HepG2 (cell line): Measurements from ENCODE around the gene GATD1. TPM values are rescaled to one million over a fixed set of nuclear protein-coding genes. Genes with fewer than 3 reads are reported as not detected.

Experiments used
- ASH2L ChIP-seq: fragments of 300-600, 200-600 bp; sonication (generic); IDR thresholded peaks from 2 replicates; pipeline ENCODE4 v1.7.0; 2017; ENCODE audit warnings: low read depth, mild to moderate bottlenecking, moderate library complexity, mixed read lengths, low read length; ENCODE audit not compliant: insufficient read length
- CSRNP2 ChIP-seq: sonication (generic); formaldehyde crosslinking; conservative IDR thresholded peaks from 2 replicates; pipeline ENCODE4 v1.8.0; 2022; ENCODE audit warnings: low read depth, missing genetic modification reagents
- HOXA3 ChIP-seq: sonication (generic); formaldehyde crosslinking; IDR thresholded peaks from 2 replicates; pipeline ENCODE4 v1.5.0; 2020; ENCODE audit warnings: missing genetic modification reagents
- ISX ChIP-seq: sonication (generic); formaldehyde crosslinking; conservative IDR thresholded peaks from 2 replicates; pipeline ENCODE4 v1.5.0; 2020; ENCODE audit warnings: missing genetic modification reagents
- KMT2B ChIP-seq: IDR thresholded peaks from 2 replicates; pipeline ENCODE4 v1.6.1; 2016; ENCODE audit warnings: missing genetic modification reagents, missing compliant biosample characterization
- LCORL ChIP-seq, 2 experiments: fragments of 450-650 bp in 1 of 2; sonication (generic) in 1 of 2; formaldehyde crosslinking in 1 of 2; IDR thresholded peaks; 2 replicates each; pipeline versions ENCODE4 v1.5.0 to v1.6.1; 2017 to 2020; ENCODE audit warnings: antibody characterized with exemption in 1 of 2, missing genetic modification reagents in 1 of 2
- POLR2AphosphoS5 ChIP-seq: IDR thresholded peaks from 2 replicates; pipeline ENCODE4 v1.6.1; 2012; ENCODE audit warnings: low read depth, low read length
- SATB2 ChIP-seq: sonication (generic); formaldehyde crosslinking; IDR thresholded peaks from 2 replicates; pipeline ENCODE4 v1.5.0; 2020; ENCODE audit warnings: missing genetic modification reagents
- SKIL ChIP-seq: sonication (generic); formaldehyde crosslinking; IDR thresholded peaks from 2 replicates; pipeline ENCODE4 v1.8.0; 2022; ENCODE audit warnings: missing genetic modification reagents, mild to moderate bottlenecking, moderate library complexity, borderline replicate concordance
- THRA ChIP-seq: sonication (generic); formaldehyde crosslinking; IDR thresholded peaks from 2 replicates; pipeline ENCODE4 v1.4.0; 2020; ENCODE audit warnings: missing genetic modification reagents, borderline replicate concordance
- ZBTB1 ChIP-seq: sonication (generic); formaldehyde crosslinking; IDR thresholded peaks from 2 replicates; pipeline ENCODE4 v1.4.0; 2020; ENCODE audit warnings: missing genetic modification reagents, borderline replicate concordance
- ZBTB20 ChIP-seq: sonication (generic); formaldehyde crosslinking; IDR thresholded peaks from 2 replicates; pipeline ENCODE4 v1.8.1; 2023; ENCODE audit warnings: missing genetic modification reagents, low read depth, mild to moderate bottlenecking, borderline replicate concordance
- ZBTB43 ChIP-seq: sonication (generic); formaldehyde crosslinking; conservative IDR thresholded peaks from 2 replicates; pipeline ENCODE4 v1.4.0; 2020; ENCODE audit warnings: missing genetic modification reagents
- ZMAT5 ChIP-seq: sonication (generic); formaldehyde crosslinking; IDR thresholded peaks from 2 replicates; pipeline ENCODE4 v1.5.0; 2020; ENCODE audit warnings: mild to moderate bottlenecking, low read depth, missing genetic modification reagents, borderline replicate concordance
- ZNF138 ChIP-seq: sonication (generic); formaldehyde crosslinking; IDR thresholded peaks from 2 replicates; pipeline ENCODE4 v1.5.0; 2020; ENCODE audit warnings: mild to moderate bottlenecking, low read depth, missing genetic modification reagents
- ZNF224 ChIP-seq: sonication (generic); formaldehyde crosslinking; IDR thresholded peaks from 2 replicates; pipeline ENCODE4 v1.5.0; 2020; ENCODE audit warnings: mild to moderate bottlenecking, missing genetic modification reagents
- ZNF468 ChIP-seq: sonication (generic); formaldehyde crosslinking; IDR thresholded peaks from 2 replicates; pipeline ENCODE4 v1.8.0; 2022; ENCODE audit warnings: mild to moderate bottlenecking, moderate library complexity, missing genetic modification reagents
- ZNF75D ChIP-seq: sonication (generic); formaldehyde crosslinking; IDR thresholded peaks from 2 replicates; pipeline ENCODE4 v1.8.1; 2023; ENCODE audit warnings: missing genetic modification reagents, mild to moderate bottlenecking, borderline replicate concordance
- ZSCAN30 ChIP-seq: sonication (generic); formaldehyde crosslinking; IDR thresholded peaks from 2 replicates; pipeline ENCODE4 v1.5.0; 2020; ENCODE audit warnings: mild to moderate bottlenecking, missing genetic modification reagents
- polyA plus RNA-seq, 8 experiments: library from polyadenylated mRNA; depleted of rRNA in 3 of 8; stranded (reverse) in 7 of 8; unstranded in 1 of 8; fragments of >200 nt; fragmentation: Illumina TruSeq in 4 of 8; extraction: Trizol in 4 of 8; gene quantifications; 2 replicates each; pipeline versions ENCODE4 v1.2.1 to v1.2.3, GENCODE V29; 2011 to 2016; ENCODE audit warnings: low read depth in 4 of 8, missing spikeins in 1 of 8, mixed read lengths in 1 of 8; ENCODE audit not compliant: insufficient read depth in 1 of 8
- total RNA-seq, 5 experiments: library from RNA; depleted of rRNA; stranded (reverse); fragments of >200 nt; fragmentation: Illumina TruSeq; extraction: Trizol; gene quantifications; 2 replicates each; pipeline ENCODE4 v1.2.3, GENCODE V29; 2016; ENCODE audit warnings: low read depth in 1 of 5

Gene GATD1
- total and polyA plus RNA-seq, 2 of the 13 experiments (the other 11 are each of a cell fraction or from before 2014, with no cell fraction given), result 31.3 to 60.5 TPM

GRCh38 chr11:777288-778255 lies at the start of gene GATD1 (continued):
- TF ChIP-seq KMT2B (no peak), ZSCAN30 (CRISPR knock-in tag) (no peak), ZNF224 (CRISPR knock-in tag) (0 out of 2 replicates have a peak, but pooled peaks have one; percentile 55), SKIL (CRISPR knock-in tag) (no peak), ZNF138 (peak; percentile 80), ZBTB1 (CRISPR knock-in tag) (no peak), ISX (CRISPR knock-in tag) (0 out of 2 replicates have a peak, but pooled peaks have one; percentile 27), ZMAT5 (CRISPR knock-in tag) (no peak), ASH2L (no peak), SATB2 (no peak), ZNF468 (CRISPR knock-in tag) (no peak), LCORL (IDR thresholded peaks at IDR 0.05) (no peak), LCORL (CRISPR knock-in tag; IDR thresholded peaks at IDR 0.05) (0 out of 2 replicates have a peak, but pooled peaks have one; percentile 37), CSRNP2 (no peak), POLR2AphosphoS5 (peak; percentile 67), ZBTB43 (0 out of 2 replicates have a peak, but pooled peaks have one; percentile 15), THRA (no peak), HOXA3 (CRISPR knock-in tag) (peak; percentile 47; the same call in 1 of the 2 replicates), ZBTB20 (CRISPR knock-in tag) (no peak), ZNF75D (no peak)
